A549 (cell line): ENCODE data around the gene PEF1.

Experiments
- JUNB ChIP-seq: fragments of >200 bp; sonication (Bioruptor Twin); formaldehyde crosslinking; IDR thresholded peaks from 2 replicates; pipeline ENCODE4 v1.6.1; 2016
- MAFK ChIP-seq: fragments of 450-650 bp; IDR thresholded peaks from 2 replicates; pipeline ENCODE4 v1.6.1; 2014; ENCODE audit not compliant: partially characterized antibody
- MAX ChIP-seq: IDR thresholded peaks from 2 replicates; pipeline ENCODE4 v1.6.1; 2012
- MYC ChIP-seq: IDR thresholded peaks from 2 replicates; pipeline ENCODE4 v1.6.1; 2012; ENCODE audit warnings: mild to moderate bottlenecking, inconsistent platforms, low read length, improper control_type of control experiment, borderline replicate concordance
- POLR2A ChIP-seq: IDR thresholded peaks from 2 replicates; pipeline ENCODE4 v1.6.1; 2012; ENCODE audit warnings: mild to moderate bottlenecking, low read length
- POLR2AphosphoS2 ChIP-seq: conservative IDR thresholded peaks from 2 replicates; pipeline ENCODE4 v1.6.1; 2012; ENCODE audit warnings: low read length, improper control_type of control experiment, inconsistent platforms
- REST ChIP-seq: fragments of 200-600 bp; sonication (generic); IDR thresholded peaks from 2 replicates; pipeline ENCODE4 v1.6.1; 2016; ENCODE audit warnings: antibody characterized with exemption, mild to moderate bottlenecking, moderate library complexity
- ZC3H11A ChIP-seq: fragments of 450-650 bp; IDR thresholded peaks from 2 replicates; pipeline ENCODE4 v1.6.1; 2014; ENCODE audit warnings: antibody characterized with exemption, mild to moderate bottlenecking
- ZNF302 ChIP-seq: fragments of 250-450 bp; sonication (Bioruptor Pico); IDR thresholded peaks from 2 replicates; pipeline ENCODE4 v1.9.0; 2021; ENCODE audit warnings: inconsistent platforms, mild to moderate bottlenecking, moderate library complexity
- ZSCAN20 ChIP-seq: fragments of 250-450 bp; sonication (Bioruptor Pico); IDR thresholded peaks from 2 replicates; pipeline ENCODE4 v1.8.0; 2022; ENCODE audit warnings: mild to moderate bottlenecking, moderate library complexity
- TF ChIP-seq, protein P1 (sequence below): fragments of >200 bp; sonication (Bioruptor Twin); formaldehyde crosslinking; IDR thresholded peaks from 3 replicates; pipeline ENCODE4 v1.5.1; 2016
- TF ChIP-seq, protein P2 (sequence below): fragments of 450-650 bp; IDR thresholded peaks from 2 replicates; pipeline ENCODE4 v1.6.1; 2014; ENCODE audit warnings: antibody characterized with exemption

DNA sequence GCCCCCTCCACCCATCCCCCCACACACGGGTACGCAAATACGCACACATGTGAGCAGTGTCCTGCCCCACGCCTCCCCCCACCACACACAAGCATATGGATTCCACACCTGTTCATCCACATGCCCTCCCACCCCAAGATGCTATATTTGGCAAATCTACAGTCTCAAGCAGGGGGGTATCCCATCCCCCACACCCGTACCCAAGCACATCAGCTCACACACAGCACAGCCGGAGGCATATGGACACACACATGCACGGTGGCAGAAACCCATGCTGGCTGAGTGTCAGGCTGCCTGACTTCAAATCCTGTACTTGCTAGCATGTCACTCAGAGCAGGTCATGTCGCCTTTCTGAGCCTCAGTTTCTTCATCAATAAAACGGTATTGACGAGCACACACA lies 48.6 kb upstream of the PEF1 start:
- TF ChIP-seq MAFK = no peak
- no peak for TF ChIP-seq MAX
- TF ChIP-seq, protein P1, sequence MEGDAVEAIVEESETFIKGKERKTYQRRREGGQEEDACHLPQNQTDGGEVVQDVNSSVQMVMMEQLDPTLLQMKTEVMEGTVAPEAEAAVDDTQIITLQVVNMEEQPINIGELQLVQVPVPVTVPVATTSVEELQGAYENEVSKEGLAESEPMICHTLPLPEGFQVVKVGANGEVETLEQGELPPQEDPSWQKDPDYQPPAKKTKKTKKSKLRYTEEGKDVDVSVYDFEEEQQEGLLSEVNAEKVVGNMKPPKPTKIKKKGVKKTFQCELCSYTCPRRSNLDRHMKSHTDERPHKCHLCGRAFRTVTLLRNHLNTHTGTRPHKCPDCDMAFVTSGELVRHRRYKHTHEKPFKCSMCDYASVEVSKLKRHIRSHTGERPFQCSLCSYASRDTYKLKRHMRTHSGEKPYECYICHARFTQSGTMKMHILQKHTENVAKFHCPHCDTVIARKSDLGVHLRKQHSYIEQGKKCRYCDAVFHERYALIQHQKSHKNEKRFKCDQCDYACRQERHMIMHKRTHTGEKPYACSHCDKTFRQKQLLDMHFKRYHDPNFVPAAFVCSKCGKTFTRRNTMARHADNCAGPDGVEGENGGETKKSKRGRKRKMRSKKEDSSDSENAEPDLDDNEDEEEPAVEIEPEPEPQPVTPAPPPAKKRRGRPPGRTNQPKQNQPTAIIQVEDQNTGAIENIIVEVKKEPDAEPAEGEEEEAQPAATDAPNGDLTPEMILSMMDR = no peak
- TF ChIP-seq MYC = no peak
- TF ChIP-seq, protein P2, sequence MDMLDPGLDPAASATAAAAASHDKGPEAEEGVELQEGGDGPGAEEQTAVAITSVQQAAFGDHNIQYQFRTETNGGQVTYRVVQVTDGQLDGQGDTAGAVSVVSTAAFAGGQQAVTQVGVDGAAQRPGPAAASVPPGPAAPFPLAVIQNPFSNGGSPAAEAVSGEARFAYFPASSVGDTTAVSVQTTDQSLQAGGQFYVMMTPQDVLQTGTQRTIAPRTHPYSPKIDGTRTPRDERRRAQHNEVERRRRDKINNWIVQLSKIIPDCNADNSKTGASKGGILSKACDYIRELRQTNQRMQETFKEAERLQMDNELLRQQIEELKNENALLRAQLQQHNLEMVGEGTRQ = no peak
- TF ChIP-seq REST = no peak
- no peak for TF ChIP-seq JUNB
- no peak for TF ChIP-seq ZC3H11A
- no peak for TF ChIP-seq ZNF302 (CRISPR knock-in tag)
- no peak for TF ChIP-seq ZSCAN20 (CRISPR knock-in tag)
- no peak for TF ChIP-seq POLR2A
- TF ChIP-seq POLR2AphosphoS2 = no peak
